Testis (tissue), 3 donors: ENCODE data around the gene USP32. TPM values are rescaled to one million over a fixed set of nuclear protein-coding genes. Genes with fewer than 3 reads are reported as not detected.

Source experiments
- DNase-seq: peaks from one replicate; pipeline ENCODE4 v3.0.0-alpha.2; 2019
- H3K27ac ChIP-seq, 2 donors: fragments of 200-600 bp; sonication (generic); one replicate each; pipeline ENCODE4 v1.5.1; 2019
- H3K27me3 ChIP-seq: fragments of 200-600 bp; sonication (generic); one replicate; pipeline ENCODE4 v1.5.1; 2019
- H3K36me3 ChIP-seq: fragments of 200-600 bp; sonication (generic); one replicate; pipeline ENCODE4 v1.5.1; 2017; ENCODE audit warnings: low read depth; ENCODE audit errors: missing control alignments
- H3K4me1 ChIP-seq: fragments of 200-600 bp; sonication (generic); one replicate; pipeline ENCODE4 v1.5.1; 2019
- H3K4me3 ChIP-seq, 2 donors: fragments of 200-600 bp; sonication (generic); one replicate each; pipeline ENCODE4 v1.5.1; 2017 to 2019
- H3K9me3 ChIP-seq: fragments of 200-600 bp; sonication (generic); one replicate; pipeline ENCODE4 v1.5.1; 2017
- POLR2A ChIP-seq: fragments of 450-650 bp; IDR thresholded peaks from one replicate; pipeline ENCODE4 v1.6.1; 2017; ENCODE audit warnings: antibody characterized with exemption, mild to moderate bottlenecking, moderate library complexity
- WGBS, 2 donors: methylation state at CpG; one replicate each; pipeline ENCODE4 v1.1.5; 2018; 5-methylcytosine and 5-hydroxymethylcytosine counted together
- intact Hi-C: fragments of 100-400 bp; cut with DNase I; formaldehyde crosslinking; loops from one replicate; pipeline ENCODE4 v1.15.1; 2023; ENCODE audit warnings: low total_unique reads
- polyA plus RNA-seq: library from polyadenylated mRNA; stranded (reverse); fragments of 350-450 nt; fragmentation: Illumina TruSeq; extraction: RNeasy Lipid Tissue Mini Kit (QIAGEN cat#74804); gene quantifications from one replicate; pipeline ENCODE4 v1.2.3, GENCODE V29; 2014; ENCODE audit warnings: low read depth, low replicate concordance; ENCODE audit not compliant: insufficient read depth
- total RNA-seq, 2 donors: library from RNA; depleted of rRNA; stranded (reverse); fragments of >200 nt; gene quantifications; one replicate each; pipeline ENCODE4 v1.2.3, GENCODE V29; 2016
- TF ChIP-seq, protein P1 (sequence below), 3 experiments: fragments of 450-650 bp in 2 of 3; fragments of 200-600 bp in 1 of 3; sonication (generic) in 1 of 3; IDR thresholded peaks; one replicate each; pipeline ENCODE4 v1.5.1; 2016 to 2019; ENCODE audit warnings: antibody characterized with exemption in 3 of 3, mild to moderate bottlenecking in 2 of 3, moderate library complexity in 1 of 3

USP32 gene
- total and polyA plus RNA-seq, 3 donors from 2014 or later, result 113 to 279 (median 166) TPM

GRCh38 chr17:60362329-60362728, 29.6 kb downstream of the USP32 start:
- Histone ChIP-seq H3K4me3 (no peak overlapping the region), H3K27me3 (no peaks in the 10 kb centered on the region), H3K9me3 (no peaks in the 10 kb centered on the region), H3K4me1 (no peaks in the 10 kb centered on the region), H3K36me3 (no peaks in the 10 kb centered on the region), H3K27ac (no peak overlapping the region)
- 80 to 85% methylated on average over 4 of the region's 4 CpGs for WGBS, 2 donors
- DNase-seq, result no peak
- TF ChIP-seq, protein P1, sequence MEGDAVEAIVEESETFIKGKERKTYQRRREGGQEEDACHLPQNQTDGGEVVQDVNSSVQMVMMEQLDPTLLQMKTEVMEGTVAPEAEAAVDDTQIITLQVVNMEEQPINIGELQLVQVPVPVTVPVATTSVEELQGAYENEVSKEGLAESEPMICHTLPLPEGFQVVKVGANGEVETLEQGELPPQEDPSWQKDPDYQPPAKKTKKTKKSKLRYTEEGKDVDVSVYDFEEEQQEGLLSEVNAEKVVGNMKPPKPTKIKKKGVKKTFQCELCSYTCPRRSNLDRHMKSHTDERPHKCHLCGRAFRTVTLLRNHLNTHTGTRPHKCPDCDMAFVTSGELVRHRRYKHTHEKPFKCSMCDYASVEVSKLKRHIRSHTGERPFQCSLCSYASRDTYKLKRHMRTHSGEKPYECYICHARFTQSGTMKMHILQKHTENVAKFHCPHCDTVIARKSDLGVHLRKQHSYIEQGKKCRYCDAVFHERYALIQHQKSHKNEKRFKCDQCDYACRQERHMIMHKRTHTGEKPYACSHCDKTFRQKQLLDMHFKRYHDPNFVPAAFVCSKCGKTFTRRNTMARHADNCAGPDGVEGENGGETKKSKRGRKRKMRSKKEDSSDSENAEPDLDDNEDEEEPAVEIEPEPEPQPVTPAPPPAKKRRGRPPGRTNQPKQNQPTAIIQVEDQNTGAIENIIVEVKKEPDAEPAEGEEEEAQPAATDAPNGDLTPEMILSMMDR (IDR thresholded peaks at IDR 0.05), result no peak
- TF ChIP-seq POLR2A, result no peak
- intact Hi-C loops, result no loop called here

- Histone ChIP-seq H3K9me3 (no peaks in the 10 kb centered on the region), H3K4me1 (no peaks in the 10 kb centered on the region), H3K27ac (no peak overlapping the region), H3K36me3 (no peaks in the 10 kb centered on the region), H3K27me3 (no peaks in the 10 kb centered on the region), H3K4me3 (no peak overlapping the region)
- intact Hi-C loops, result no loop called here
- TF ChIP-seq, protein P1 (IDR thresholded peaks at IDR 0.05), result no peak
- TF ChIP-seq POLR2A, result no peak
- 81 to 90% methylated on average over 2 of the region's 2 CpGs for WGBS, 2 donors
- DNase-seq, result no peak
These were observed 30.0 kb downstream of the USP32 start for GRCh38 chr17:60361889-60362288.

DNA sequence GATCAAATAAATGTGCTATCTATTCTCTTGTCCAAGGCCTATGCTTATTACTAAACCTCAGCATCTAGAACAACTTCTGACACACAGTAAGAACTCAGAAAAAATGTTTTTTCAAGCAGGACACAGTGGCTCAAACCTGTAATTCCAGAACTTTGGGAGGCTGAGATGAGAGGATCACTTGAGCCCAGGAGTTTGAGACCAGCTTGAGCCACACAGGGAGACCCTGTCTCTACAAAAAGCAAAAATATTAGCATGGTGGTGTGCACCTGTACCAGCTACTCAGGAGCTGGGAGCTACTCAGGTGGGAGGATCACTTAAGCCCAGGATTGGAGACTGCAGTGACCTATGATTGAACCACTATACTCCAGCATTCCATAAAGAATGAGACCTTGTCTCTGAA, 32.5 kb downstream of the USP32 start:
- DNase-seq, result no peak
- Histone ChIP-seq H3K36me3 (no peaks in the 10 kb centered on the region), H3K4me3 (no peak overlapping the region), H3K27ac (no peak overlapping the region), H3K27me3 (no peaks in the 10 kb centered on the region), H3K9me3 (no peaks in the 10 kb centered on the region), H3K4me1 (no peaks in the 10 kb centered on the region)
- intact Hi-C loops, result no loop called here
- TF ChIP-seq POLR2A, result no peak
- TF ChIP-seq, protein P1 (IDR thresholded peaks at IDR 0.05), result no peak

- WGBS, 2 donors, result 75 to 89% methylated on average over 3 of the region's 3 CpGs
- Histone ChIP-seq H3K27me3 (no peaks in the 10 kb centered on the region), H3K36me3 (no peaks in the 10 kb centered on the region), H3K9me3 (no peaks in the 10 kb centered on the region), H3K4me3 (no peak overlapping the region), H3K4me1 (no peaks in the 10 kb centered on the region), H3K27ac (no peak overlapping the region)
- intact Hi-C loops, result no loop called here
- no peak for TF ChIP-seq POLR2A
- TF ChIP-seq, protein P1 (IDR thresholded peaks at IDR 0.05), result no peak
- no peak for DNase-seq
These were observed 33.2 kb downstream of the USP32 start for GRCh38 chr17:60358606-60359225.

DNA sequence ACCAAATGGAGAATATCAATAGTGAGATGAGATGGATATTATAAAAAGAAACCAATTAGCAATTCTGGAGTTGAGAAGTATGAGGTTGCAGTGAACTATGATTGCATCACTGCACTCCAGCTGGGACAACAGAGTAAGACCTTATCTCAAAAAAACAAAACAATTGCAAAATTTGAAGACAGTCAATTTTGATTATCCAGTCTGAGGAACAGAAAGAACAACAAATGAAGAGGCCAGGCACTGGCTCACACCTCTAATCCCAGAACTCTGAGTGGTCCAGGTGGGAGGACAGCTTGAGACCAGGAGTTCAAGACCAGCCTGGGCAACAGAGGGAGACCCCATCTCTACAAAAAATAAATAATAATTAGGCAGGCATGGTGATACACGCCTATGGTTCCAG, 35.0 kb downstream of the USP32 start:
- 86 to 100% methylated on average over 1 of the region's 1 CpG for WGBS, 2 donors
- intact Hi-C loops, result no loop called here
- DNase-seq, result no peak
- TF ChIP-seq, protein P1 (IDR thresholded peaks at IDR 0.05), result no peak
- no peak for TF ChIP-seq POLR2A
- H3K27ac ChIP-seq, result no peak overlapping the region
- H3K36me3 ChIP-seq, result no peaks in the 10 kb centered on the region
- no peak overlapping the region for H3K4me3 ChIP-seq
- H3K4me1 ChIP-seq, result no peaks in the 10 kb centered on the region
- no peaks in the 10 kb centered on the region for H3K9me3 ChIP-seq
- no peaks in the 10 kb centered on the region for H3K27me3 ChIP-seq
